Measurements from ENCODE around the gene MAGI3. TPM values are rescaled to one million over a fixed set of nuclear protein-coding genes. Genes with fewer than 3 reads are reported as not detected.
"Not testable (repeated sequence)": the region's sequence is repeated elsewhere in the genome, so short reads cannot be mapped to it uniquely, and the experiment has no call there.

MAGI3 gene
- total RNA-seq, 1 donor from 2014 or later: 4.6 TPM

DNA sequence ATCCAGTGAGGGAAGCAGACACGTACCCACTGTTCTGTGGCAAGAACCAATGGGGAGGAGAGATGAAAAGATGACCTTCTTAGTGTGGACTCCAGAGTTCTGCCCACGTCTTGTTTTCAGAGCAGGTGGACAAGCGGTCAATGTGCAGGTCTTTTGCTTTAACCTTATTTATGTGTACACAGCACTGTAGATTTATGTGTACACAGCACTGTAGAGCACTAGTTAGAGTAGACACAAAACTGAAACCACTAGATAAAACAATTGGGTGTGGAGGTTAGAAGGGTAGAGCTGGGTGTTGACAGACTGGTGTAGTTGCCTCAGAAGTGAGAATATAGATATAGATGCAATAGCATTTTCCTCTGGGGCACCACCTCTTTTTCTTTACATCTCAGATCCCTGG, 150.0 kb downstream of the MAGI3 start:
- DNase-seq (ENCODE audit: missing footprints) (no peak), ATAC-seq (no peak)
- intact Hi-C loops (cut with DNase I): no loop called here

DNA sequence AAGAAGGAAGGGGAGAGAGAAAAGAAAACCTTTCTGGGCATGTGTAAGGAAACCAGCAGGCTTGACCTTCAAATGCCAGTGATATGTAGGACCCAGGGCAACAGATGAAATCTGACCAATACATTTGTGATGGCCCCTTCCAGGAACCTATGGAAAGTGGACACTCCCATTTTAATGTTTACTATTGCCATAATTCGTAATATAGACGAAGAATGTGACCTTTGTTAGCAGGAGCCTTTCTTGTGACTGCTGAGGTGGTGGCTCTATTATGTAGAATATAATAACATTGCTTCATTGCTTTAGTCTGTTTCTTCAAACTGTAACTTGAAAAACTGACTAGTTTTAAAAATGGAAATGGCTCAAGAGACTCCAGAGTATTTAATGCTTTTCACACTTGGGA, 150.8 kb downstream of the MAGI3 start:
- DNase-seq (ENCODE audit: missing footprints) (no peak), ATAC-seq (no peak)
- intact Hi-C loops (cut with DNase I): no loop called here

DNA sequence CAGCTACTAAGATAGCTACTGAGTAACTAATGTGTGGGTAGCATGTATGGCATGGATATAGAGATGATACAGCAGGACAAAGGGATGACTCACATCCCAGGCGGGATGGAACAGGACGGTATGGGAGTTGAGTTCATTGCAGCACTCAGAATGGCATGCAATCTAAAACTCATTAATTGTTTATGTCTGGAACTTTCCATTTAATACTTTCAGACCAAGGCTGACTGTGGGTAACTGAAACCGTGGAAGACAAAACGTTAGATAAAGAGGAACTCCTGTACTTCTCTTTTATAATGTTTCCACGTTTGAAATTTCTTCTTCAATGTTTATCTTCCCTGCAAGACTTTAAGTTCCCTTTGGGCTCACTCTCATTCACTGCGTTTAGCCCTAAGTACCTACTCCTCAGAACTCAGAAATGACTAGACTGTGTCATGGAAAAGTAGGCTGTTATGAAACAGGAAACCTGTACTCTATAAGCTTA, 151.9 kb downstream of the MAGI3 start:
- intact Hi-C loops (cut with DNase I): no loop called here
- ATAC-seq (no peak), DNase-seq (ENCODE audit: missing footprints) (no peak)

DNA sequence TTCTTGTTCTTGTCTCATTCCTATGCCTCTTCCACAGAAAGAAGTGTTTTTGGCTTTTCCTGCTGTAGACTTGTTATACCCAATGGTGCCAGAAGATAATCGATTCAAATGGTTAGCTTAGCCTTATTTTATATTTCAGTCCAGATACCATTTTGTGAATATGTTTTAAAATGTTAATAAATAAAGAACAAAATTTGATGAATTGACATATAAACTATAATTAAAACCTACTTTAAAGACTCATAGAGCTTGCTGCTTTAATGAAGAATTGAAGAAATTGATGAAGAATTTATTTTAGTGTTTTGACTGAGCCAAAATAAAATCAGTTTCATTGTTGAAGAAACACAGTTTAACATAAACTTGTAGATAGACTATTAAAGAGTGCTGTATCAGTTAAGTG, 152.8 kb downstream of the MAGI3 start:
- ATAC-seq (no peak), DNase-seq (ENCODE audit: missing footprints) (no peak)
- intact Hi-C loops (cut with DNase I): no loop called here

DNA sequence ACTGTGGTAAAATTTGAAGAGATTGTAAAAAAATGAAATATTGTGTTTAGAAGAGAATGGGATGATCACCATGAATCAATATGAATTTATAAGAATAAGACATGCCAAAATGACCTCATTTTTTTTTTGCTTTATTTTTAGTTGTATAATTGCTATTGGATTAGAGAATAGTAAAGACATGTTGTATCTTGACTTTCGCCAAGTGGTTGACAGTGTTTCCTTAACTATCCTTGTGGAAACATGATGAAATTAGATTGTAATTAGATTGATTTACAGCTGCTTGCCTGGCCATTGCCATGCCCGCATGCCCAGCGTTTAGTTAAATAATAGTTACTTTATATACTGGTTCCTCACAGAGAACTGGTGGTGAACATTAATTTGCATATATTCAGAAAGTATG, 154.9 kb downstream of the MAGI3 start:
- intact Hi-C loops (cut with DNase I): no loop called here
- DNase-seq (ENCODE audit: missing footprints) (no peak), ATAC-seq (no peak)

DNA sequence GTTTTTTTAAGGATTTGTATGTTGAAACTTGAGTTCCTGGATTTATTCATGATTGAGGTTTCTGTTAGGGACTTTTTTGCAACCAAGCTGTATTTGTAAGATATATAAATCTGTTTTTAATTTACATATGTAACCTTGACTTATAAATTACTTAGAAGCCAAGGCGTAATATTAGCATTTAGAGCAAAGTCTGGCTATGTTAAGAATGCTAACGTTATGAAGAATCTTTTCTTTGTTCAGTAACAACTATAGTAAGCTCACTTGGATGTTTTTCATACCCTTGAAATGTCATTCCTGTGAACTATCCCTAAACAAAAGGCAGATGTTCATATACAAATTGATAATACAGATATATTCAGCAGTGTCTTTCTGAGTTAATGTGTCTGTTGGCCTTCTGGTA, 155.3 kb downstream of the MAGI3 start:
- ATAC-seq: no peak
- intact Hi-C loops (cut with DNase I): no loop called here

DNA sequence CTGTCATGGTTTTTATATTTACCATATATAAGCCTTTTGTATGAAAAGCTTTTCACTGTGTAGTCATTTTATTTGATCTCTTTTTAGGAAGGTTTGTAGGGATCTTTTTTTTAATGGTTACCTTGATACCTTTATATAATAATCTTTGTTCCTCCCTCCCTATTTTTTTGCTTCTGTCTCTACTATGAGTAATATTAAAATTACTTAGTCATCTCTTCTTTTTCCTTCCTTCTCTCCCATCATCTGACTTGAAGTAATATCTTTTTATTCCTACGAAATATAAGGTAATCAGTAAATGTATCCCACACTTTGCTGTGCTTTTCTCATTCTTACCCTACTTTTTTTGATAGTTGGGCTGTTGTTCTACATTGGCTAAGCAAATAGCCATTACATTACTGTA, 161.4 kb downstream of the MAGI3 start:
- intact Hi-C loops (cut with DNase I): no loop called here
- DNase-seq (ENCODE audit: missing footprints): no peak
- ATAC-seq: no peak

More for the DNA sequence above, 155.3 kb downstream of the MAGI3 start:
- no peak for DNase-seq (ENCODE audit: missing footprints)

DNA sequence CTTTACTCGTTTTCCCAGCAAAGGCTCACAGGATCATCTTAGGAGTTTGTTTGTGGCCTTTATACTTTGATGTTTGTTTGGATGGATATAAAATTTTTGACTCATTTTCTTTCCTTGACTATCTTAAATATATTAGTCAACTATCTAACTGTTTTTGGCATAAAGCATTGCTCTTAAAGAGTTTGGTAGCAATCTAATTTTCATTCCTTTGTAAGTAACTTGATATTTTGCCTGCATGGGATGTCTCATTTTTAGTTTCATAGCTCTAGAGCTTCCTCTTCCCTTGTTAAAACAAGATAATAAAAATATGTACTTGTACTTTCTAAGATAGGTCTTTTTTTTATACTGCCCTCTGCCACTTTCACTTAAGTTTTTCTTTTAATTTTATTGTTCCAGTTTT, 161.9 kb downstream of the MAGI3 start:
- intact Hi-C loops (cut with DNase I): no loop called here
- DNase-seq (ENCODE audit: missing footprints): no peak
- no peak for ATAC-seq

DNA sequence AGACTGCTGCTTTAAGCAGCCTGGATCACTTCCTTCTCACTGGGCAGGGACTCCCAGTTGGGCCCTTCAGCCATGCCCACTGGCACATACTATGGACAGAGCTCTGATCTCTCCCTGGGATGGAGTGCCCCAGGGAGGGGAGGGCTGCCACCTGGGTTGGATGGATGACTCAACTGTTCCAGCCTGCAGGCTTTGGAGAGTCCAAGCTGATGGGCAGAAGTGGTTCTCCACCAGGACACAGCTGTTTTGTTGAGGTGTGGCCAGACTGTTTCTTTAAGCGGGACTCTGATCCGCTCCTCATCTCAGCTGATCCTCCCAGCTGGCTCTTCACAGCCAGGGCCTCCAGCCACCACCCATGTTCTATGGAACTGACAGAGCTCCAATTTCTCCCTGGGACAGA, 166.9 kb downstream of the MAGI3 start:
- intact Hi-C loops (cut with DNase I): no loop called here
- DNase-seq (ENCODE audit: missing footprints) (no peak), ATAC-seq (no peak)

DNA sequence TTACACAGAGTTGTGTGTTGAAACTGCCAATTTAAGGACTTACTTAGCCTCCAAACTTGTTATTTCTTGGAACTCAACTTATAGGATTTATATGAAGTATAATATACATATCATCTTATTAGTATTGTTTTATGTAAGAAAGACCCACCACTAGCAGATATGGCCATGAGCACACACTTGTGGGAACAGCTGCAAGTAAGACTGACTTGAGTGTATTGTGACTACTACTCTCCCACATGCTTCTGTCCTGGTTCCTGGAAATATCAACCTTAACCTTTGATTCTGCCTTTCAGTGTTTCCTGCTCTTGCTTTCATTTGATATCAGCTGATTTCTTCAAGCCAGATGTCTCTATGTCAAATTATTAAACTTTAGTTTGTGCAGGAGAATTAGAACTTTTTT, 175.3 kb downstream of the MAGI3 start:
- ATAC-seq: no peak
- intact Hi-C loops (cut with DNase I): no loop called here
- no peak for DNase-seq (ENCODE audit: missing footprints)

DNA sequence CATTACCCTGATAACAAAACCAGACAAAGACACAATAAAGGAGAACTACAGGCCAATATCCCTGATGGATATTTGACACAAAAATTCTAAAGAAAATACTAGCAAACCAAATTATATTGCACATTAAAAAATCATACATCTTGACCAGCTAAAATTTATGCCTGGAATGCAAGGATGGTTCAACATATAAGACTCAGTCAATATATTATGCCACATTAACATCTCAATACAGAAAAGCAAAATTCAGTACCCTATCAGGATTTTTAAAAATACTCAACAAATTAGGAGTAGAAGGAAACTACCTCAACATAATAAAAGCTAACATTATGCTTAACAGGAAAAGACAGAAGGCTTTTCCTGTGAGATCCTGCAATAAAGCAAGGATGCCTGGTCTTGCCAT, 177.1 kb downstream of the MAGI3 start:
- no peak for ATAC-seq
- no peak for DNase-seq (ENCODE audit: missing footprints)
- intact Hi-C loops (cut with DNase I): no loop called here

DNA sequence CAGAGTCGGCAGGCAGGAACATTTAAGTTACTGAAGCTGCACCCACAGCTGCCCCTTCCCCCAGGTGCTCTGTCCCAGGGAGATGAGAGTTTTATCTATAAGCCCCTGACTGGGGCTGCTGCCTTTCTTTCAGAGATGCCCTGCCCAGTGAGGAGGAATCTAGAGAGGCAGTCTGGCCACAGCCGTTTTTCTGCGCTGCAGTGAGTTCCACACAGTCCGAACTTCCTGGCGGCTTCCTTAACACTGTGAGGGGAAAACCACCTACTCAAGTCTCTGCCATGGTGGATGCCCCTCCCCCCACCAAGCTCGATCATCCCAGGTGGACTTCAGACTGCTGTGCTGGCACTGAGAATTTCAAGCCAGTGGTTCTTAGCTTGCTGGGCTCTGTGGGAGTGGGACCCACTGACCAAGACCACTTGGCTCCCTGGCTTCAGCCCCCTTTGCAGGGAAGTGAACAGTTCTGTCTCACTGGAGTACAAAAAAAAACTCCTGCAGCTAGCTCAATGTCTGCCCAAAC, 185.5 kb downstream of the MAGI3 start:
- DNase-seq (ENCODE audit: missing footprints); ATAC-seq; intact Hi-C loops (cut with DNase I): not testable (repeated sequence)

DNA sequence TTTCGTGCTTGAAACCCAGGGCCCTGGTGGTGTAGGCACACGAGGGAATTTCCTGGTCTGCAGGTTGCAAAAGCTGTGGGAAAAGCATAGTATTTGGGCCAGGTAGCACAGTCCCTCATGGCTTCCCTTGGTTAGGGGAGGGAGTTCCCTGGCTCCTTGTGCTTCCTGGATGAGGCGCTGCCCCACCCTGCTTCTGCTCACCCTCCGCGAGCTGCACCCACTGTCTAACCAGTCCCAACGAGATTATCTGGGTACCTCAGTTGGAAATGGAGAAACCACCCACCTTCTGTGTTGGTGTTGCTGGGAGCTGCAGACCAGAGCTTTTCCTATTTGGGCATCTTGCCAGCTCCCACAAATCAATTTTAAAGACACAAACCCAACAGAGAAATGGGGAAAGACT, 186.0 kb downstream of the MAGI3 start:
- intact Hi-C loops (cut with DNase I): no loop called here

DNA sequence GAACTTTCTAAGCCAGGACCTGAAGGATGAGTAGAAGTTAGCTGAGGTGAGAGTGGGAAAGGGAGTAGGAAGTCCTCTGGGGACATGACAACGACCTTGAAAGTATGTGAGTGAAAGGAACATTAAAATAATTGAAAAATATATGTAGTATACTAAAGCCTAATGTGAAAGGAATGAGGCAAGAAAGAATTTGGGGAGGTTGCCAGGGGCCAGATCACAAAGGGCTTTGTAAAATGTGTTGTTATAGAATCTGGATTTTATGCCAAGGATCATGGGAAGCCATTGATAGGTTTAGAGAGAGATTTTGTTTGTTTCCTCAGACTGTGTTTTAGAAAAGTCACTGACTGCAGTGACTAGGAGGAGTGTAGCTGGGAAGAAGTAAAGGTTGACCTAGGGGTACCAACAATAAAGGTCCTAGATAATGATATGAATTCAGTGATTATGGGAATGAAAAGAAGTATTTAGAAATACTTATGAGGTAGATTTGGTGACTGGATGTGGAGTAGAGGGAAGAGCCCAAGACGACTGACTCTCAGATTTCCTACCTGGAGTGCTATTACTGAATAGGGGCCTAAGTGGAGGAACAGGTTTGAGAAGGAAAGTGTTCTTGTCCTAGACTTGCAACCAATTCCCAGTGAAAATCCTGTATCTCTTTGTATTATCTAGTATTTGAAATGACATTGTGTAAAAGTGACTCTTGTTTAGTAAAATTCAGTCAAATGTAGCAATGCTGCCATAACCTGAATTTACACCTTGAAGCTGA, 189.1 kb downstream of the MAGI3 start:
- ATAC-seq (no peak), DNase-seq (ENCODE audit: missing footprints) (no peak)
- intact Hi-C loops (cut with DNase I): no loop called here

More for the DNA sequence above, 186.0 kb downstream of the MAGI3 start:
- DNase-seq (ENCODE audit: missing footprints) (no peak), ATAC-seq (no peak)

DNA sequence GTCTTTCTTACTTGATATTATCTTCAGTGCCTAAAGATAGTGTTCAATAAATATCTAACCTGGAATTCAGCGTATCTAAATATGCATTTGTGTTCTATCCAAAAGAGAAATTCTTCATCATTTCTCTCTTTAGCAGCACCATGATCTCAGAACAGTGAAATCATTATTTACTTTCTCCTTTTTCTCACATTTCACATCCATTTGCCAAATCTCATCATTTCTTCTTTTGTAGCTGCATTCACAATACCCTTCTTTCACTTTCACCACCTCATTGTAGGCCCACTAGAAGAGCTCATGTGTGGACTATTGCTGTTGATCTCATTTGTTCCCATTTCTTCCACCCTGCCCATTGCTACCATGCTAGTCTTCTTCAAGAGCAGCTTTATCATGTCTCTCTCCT, 191.0 kb downstream of the MAGI3 start:
- DNase-seq (ENCODE audit: missing footprints) (no peak), ATAC-seq (no peak)
- intact Hi-C loops (cut with DNase I): no loop called here

DNA sequence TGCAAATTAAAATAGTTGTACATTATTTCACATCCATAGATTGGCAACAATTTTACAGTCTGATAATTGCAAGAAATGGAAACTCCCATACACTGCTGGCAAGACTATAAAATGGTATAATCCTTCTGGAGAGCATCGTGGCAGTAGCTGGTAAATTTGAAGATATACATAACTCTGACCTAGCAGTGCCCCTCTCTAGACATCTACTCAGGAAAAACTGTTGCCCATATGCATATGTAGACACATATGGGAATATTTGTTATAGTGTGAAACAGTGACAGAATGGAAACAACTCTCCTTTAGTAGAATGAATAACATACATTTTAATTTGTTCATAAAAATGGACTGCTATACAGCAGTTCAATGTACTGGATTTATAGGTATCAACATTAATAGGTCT, 191.8 kb downstream of the MAGI3 start:
- DNase-seq (ENCODE audit: missing footprints) (no peak), ATAC-seq (no peak)
- intact Hi-C loops (cut with DNase I): no loop called here

DNA sequence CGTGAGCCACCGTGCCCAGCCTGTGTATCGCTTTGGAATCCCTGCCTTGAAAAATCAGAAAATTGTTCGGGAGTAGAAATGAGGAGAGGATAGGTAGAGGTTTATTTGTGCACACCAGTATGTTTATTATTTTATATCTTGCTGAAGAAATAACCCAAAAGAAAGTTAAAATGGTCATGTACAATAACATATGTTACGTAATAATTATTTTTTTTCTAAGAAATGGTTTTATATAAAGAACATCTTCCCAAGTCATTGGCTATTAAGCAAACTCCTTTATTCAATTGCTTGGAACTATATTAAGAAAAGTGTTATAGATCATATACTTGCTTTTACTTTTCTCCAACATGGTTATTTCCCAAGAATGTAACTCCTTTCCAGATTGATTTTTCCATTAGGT, 197.2 kb downstream of the MAGI3 start:
- DNase-seq (ENCODE audit: missing footprints): no peak
- intact Hi-C loops (cut with DNase I): no loop called here
- no peak for ATAC-seq

DNA sequence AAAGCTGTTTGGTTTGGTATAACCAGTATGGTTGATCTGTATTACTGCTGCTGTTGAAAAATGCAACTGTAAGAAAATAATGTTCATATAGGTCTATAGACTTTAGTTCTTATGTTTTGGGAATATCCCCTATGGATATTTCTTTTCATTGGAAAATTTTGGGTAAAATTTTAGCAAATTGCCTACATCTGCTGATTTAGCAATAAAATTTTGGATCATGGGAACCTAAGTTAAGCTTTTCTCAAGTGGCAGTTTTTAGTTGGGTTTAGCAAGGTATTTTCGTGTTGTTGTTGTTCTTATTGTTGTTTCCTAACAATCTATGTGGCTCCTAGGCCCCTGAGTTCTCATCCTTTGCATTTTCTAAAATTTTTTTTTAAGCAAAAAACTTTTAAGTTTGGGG, 201.9 kb downstream of the MAGI3 start:
- DNase-seq (ENCODE audit: missing footprints) (no peak), ATAC-seq (no peak)
- intact Hi-C loops (cut with DNase I): no loop called here

DNA sequence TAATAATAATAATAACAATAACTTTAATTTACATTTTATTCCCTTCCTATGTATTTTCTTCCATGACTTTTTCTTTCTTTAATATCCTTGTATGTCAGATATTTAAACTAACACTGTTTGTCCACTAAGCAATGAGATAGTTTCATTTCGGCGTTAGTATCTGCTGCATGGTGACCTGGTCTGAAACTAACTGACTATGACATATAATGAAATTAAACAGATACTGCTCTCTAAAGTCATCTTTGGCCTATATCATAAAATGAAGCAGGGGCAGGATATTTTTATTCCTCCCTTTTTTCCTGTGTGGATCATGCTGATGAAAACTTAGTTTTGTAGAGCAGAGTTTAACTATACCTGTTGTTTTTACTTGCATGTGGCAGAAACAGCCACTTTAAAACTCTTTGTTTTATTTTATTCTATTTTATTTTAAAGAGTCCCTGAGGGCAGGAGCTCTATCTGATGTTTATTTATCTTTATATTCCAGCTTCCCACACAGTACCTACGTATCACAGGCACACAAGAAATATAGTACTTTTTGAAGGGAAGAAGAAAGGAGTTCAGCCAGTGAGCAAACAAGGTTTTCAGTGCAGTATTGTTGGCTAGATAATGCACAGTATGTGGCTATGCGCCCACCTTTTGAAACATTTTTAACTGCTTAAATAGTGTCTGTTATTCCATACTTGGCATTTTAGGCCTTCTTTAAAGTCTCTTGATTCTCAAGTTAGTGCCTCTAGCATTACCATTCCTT, 203.4 kb downstream of the MAGI3 start:
- DNase-seq (ENCODE audit: missing footprints) (no peak), ATAC-seq (no peak)
- intact Hi-C loops (cut with DNase I): no loop called here

DNA sequence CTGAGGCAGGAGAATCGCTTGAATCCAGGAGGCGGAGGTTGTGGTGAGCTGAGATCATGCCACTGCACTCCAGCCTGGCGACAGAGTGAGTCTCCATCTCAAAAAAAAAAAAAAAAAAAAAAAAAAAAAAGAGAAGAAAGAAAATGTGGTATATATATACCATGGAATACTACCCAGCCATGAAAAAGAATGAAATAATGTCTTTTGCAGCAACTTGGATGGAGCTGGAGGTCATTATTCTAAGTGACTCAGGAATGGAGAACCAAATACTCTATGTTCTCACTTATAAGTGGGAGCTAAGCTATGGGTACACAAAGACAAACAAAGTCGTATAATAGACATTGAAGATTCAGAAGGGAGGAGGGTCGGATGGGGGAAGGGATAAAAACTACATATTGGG, 214.2 kb downstream of the MAGI3 start:
- ATAC-seq; intact Hi-C loops (cut with DNase I); DNase-seq (ENCODE audit: missing footprints): not testable (repeated sequence)
